Stimulated activated CD8-positive, alpha-beta memory T cell treated with anti-CD3 and anti-CD28 coated beads, Interleukin-15, amount 100 ng/mL, for 4 hours (primary cell): ENCODE results near the gene HOXD12.

Source experiments
- DNase-seq, 2 donors: peaks; one replicate each; pipeline ENCODE4 v3.0.0-alpha.2; 2020; ENCODE audit warnings: low read depth in 2 of 2

Gene HOXD12

DNA sequence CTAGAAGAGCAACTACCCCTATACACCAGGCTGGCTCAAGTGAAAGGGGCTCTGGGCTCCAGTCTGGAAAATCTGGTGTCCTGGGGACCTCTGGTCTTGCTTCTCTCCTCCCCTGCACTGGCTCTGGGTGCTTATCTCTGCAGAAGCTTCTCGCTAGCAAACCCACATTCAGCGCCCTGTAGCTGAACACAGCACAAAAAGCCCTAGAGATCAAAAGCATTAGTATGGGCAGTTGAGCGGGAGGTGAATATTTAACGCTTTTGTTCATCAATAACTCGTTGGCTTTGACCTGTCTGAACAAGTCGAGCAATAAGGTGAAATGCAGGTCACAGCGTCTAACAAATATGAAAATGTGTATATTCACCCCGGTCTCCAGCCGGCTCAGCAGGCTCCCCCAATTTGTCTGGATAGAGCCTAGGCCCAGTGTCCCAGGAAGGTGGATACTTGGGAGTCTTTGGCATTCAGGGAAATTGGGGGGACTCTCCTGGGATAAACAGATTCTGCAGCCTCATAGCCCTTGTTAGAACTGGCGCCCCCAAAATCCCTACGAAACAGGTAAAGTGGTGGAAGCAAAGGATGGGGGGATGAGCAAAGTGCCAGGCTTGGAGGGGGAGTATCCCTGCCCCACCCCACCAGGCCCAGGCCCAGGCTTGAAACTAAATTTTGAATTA is 49.3 kb downstream of the HOXD12 start:
- DNase-seq, result no peak

DNA sequence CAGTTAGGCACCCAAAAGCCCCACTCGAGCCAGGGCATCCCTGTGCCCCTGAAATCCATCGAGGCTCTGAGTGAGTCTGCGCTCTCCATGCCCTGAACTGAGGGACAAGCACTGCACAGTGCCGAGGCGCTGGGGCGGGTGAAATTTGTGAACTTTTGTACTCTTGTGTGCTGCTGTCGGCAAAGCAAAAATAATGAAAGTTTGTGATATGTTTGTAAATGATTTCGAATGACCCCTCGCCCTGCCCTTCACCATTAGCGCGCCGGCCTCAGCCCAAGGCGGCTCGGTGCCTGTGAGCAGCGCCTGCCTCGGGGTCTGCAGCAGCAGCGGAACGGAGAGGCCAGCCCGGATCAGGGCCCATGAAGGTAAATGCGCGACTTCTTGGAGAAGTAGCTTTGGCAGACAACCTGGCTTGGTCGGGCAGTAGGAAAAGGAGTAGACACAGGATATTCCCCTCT is 49.9 kb downstream of the HOXD12 start:
- no peak for DNase-seq

DNA sequence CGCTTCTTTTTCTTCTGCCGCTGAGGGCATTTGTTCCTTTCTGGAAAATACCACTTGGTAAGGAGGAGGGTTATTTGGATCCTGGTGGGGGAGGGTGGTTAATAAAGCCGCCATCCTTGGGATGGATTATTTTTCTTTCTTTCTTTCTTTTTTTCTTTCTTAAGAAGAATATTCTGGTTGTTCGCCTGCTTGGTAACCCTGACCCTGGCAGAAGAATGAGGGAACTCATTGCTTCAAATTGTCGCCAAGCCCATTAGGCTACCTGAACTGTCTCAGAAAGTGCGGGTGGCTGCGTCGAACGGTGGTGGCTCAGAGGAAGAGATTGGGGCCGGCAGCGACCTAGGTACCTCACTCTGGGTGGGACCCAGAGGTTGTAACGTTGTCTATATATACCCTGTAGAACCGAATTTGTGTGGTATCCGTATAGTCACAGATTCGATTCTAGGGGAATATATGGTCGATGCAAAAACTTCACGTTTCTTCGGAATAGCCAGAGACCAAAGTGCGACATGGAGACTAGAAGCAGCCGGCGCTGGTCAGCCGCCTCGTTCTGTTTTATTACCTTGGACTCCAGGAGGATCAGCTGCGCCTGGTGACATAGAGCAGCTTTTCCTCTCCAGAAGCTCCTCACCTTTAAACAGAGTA is 50.5 kb downstream of the HOXD12 start:
- no peak for DNase-seq

DNA sequence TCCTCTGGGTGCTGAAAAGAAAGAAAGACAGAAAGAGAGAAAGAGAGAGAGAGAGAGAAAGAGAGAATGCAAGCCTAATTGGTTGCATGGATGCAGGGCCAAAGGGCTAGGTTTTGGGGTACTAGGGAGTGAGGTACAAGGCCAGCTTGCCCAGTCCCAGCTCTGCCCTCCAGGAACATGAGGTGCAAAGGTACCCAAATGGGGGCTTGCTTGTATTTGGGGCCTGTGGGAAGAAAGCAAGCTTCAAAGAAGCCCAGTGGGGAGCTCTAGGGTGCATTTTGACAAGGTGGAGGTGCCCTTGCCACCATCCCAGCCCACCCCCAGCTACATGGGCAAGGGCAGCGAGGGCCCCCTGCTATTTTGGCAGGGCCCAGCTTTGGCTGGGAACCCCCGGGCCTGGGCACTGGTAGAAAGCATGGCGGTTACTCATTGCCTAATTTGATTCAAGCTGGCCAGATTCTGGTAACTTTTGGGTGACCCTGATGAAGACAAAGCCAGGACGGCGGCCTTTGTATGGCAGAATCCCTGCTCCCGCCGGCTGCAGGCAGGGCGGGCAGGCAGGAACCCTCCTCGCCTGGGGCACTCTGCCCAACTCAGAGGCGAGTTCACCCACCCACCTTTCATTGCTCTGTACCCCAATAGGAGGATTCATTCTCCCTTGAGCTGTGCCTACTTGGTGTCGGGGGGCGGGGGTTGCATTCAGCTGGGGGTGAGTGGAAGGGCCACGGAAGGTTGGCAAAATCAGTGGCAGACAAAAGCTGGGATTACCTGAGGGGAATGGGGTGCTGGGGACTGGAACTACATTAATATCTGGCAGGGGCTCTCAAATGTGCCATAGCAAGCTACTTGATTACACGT is 51.2 kb downstream of the HOXD12 start:
- no peak for DNase-seq

DNA sequence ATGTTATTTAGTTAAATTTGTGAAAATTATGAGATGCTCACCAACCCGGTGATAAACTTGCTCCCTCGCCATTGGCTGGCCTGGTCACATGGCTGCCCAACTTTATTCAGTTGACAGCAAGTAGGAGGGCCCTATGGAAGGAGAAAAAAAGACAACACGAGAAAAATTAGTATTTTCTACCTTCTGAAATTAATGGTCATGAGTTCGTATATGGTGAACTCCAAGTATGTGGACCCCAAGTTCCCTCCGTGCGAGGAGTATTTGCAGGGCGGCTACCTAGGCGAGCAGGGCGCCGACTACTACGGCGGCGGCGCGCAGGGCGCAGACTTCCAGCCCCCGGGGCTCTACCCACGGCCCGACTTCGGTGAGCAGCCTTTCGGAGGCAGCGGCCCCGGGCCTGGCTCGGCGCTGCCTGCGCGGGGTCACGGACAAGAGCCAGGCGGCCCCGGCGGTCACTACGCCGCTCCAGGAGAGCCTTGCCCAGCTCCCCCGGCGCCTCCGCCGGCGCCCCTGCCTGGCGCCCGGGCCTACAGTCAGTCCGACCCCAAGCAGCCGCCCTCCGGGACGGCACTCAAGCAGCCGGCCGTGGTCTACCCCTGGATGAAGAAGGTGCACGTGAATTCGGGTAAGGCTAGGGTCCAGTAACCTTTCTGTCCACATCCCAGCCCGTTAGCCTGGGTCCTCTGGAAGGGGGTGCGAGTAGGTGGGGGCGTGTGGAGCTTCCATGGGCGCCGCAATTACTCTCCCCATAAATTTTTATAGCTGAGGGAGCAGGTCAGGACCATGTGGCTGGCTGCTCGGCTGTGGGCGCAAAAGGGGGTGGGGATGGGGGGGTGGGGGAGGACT is 52.1 kb downstream of the HOXD12 start, which contains the start of gene HOXD4:
Gene HOXD4 (plus strand): TSS at position 109 of the 846 bp plus-strand sequence. CDS start 84 bp downstream, at position 193.
- no peak for DNase-seq
